Progenitor cell of endocrine pancreas (in vitro differentiated cells): ENCODE data around the gene KRT3. TPM values are rescaled to one million over a fixed set of nuclear protein-coding genes. Genes with fewer than 3 reads are reported as not detected.

ENCODE experiments used
- DNase-seq: peaks from one replicate; pipeline ENCODE4 v3.0.0; 2021; ENCODE audit warnings: low spot score; ENCODE audit not compliant: unreplicated experiment
- H3K27ac Mint-ChIP-seq: 2 replicates; pipeline ENCODE4 v1.8.0; 2021; ENCODE audit warnings: mild to moderate bottlenecking, moderate library complexity, mixed read lengths
- H3K27me3 Mint-ChIP-seq: 2 replicates; pipeline ENCODE4 v1.8.0; 2021; ENCODE audit warnings: mixed read lengths
- H3K36me3 Mint-ChIP-seq: 2 replicates; pipeline ENCODE4 v1.8.0; 2022; ENCODE audit warnings: mixed read lengths; ENCODE audit not compliant: insufficient read depth
- H3K4me1 Mint-ChIP-seq: 2 replicates; pipeline ENCODE4 v1.8.0; 2021; ENCODE audit warnings: low read depth, mixed read lengths
- H3K4me3 Mint-ChIP-seq: 2 replicates; pipeline ENCODE4 v1.8.0; 2021; ENCODE audit warnings: low read depth, mild to moderate bottlenecking, moderate library complexity, mixed read lengths
- H3K9me3 Mint-ChIP-seq: 2 replicates; pipeline ENCODE4 v1.8.0; 2021; ENCODE audit warnings: low read depth, mixed read lengths
- CTCF ChIP-seq: fragments of 200-600 bp; sonication (generic); IDR thresholded peaks from one replicate; pipeline ENCODE4 v1.5.0; 2021; ENCODE audit warnings: antibody characterized with exemption, mild to moderate bottlenecking; ENCODE audit not compliant: unreplicated experiment
- total RNA-seq: library from RNA; stranded (reverse); gene quantifications from 2 replicates; pipeline ENCODE4 v1.2.1, GENCODE V29; 2021

Gene KRT3
- total RNA-seq, 1 donor from 2014 or later, result not detected

GRCh38 chr12:52794479-52795331, 1.2 kb downstream of the KRT3 start:
- Mint-ChIP-seq H3K4me3 (no peak overlapping the region), H3K9me3 (no peaks in the 10 kb centered on the region)

DNA sequence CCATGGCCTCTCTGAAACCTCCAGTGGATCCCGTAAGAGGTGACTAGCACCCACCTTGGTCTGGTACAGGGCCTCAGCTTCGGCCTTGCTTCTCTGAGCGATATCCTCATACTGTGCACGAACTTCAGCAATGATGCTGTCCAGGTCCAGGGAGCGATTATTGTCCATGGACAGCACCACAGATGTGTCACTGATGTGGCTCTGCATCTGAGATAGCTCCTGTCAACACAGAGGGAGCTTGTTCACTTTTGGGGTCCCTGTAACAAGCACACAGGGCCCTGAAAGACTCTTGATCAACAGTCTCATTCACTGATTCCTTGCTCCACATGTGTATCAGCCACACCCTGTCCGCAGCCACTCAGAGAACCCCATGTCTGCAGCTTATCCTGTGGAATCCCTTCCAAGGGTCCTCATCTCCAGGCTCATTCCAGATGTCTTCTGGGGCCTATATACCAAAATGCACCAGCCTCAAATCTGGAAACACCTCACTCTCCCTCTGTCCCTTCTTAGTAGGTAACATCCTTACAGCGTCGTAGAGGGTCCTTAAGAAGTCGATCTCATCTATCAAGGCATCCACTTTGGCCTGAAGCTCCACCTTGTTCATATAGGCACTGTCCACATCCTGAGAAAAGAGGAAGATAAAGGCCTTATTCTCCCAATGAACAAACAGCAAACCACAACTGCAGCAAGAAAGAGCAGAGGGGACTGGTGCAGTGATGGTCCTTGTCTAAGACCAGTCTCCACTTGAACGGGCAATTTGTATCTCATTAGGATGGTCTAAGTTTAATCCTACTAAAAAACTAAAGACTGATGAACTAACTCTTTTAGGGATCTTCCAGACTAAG, 3.5 kb downstream of the KRT3 start:
- DNase-seq, result no peak
- Mint-ChIP-seq H3K4me3 (no peak overlapping the region), H3K4me1 (no peaks in the 10 kb centered on the region), H3K36me3 (no peaks in the 10 kb centered on the region), H3K27me3 (peaks cover 47% of the 10 kb centered on the region), H3K9me3 (no peaks in the 10 kb centered on the region), H3K27ac (no peak overlapping the region)
- no peak for TF ChIP-seq CTCF

More at GRCh38 chr12:52794479-52795331, 1.2 kb downstream of the KRT3 start:
- H3K27ac Mint-ChIP-seq, result no peak overlapping the region
- no peak for TF ChIP-seq CTCF
- H3K4me1 Mint-ChIP-seq, result no peaks in the 10 kb centered on the region
- peaks cover 37% of the 10 kb centered on the region for H3K27me3 Mint-ChIP-seq
- H3K36me3 Mint-ChIP-seq, result no peaks in the 10 kb centered on the region
- DNase-seq, result no peak

GRCh38 chr12:52791271-52792184, 4.4 kb downstream of the KRT3 start:
- Mint-ChIP-seq H3K27ac (no peak overlapping the region), H3K36me3 (no peaks in the 10 kb centered on the region), H3K4me3 (no peak overlapping the region), H3K27me3 (peaks cover 50% of the 10 kb centered on the region), H3K4me1 (no peaks in the 10 kb centered on the region), H3K9me3 (no peaks in the 10 kb centered on the region)
- TF ChIP-seq CTCF, result no peak
- DNase-seq, result no peak

DNA sequence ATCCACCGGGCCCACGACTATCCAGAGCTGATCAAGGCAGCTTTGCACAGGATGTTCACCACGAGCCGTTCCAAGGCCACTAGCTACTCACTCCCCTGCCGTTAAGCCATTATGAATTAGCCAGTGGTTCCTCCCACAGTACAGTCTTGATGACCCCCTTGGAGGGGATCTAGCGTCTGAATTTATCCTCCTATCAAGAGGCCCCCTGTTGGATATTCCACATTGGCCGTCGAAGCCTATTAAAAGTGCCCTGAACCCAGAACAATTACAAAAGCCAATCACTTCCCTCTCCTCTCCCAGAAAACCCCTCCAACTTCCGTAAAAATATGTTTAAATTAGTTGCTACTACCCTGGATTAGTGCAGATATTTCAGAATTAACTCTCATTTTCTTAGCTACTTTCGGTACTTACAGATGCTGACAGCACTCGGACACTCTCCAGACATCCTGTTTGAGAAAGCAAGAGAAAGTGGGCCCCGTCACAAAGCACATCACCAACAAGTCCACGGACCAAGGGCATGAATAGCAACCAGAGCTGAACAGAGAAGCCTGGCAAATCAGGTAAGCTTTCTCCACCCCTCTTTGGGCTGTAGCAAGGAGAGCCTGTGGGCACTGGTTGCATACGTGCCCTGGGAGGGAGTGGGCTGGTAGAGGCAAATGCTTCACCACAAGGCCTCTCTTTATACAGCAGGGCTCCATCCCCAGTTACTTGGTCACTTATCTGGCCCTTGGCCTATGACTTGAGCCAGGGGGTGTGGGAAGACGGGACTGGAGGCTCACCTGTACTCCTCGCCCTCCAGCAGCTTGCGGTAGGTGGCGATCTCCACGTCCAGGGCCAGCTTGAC, 5.3 kb downstream of the KRT3 start:
- no peaks in the 10 kb centered on the region for H3K9me3 Mint-ChIP-seq
- H3K4me1 Mint-ChIP-seq, result no peaks in the 10 kb centered on the region
- TF ChIP-seq CTCF, result no peak
- DNase-seq, result no peak
- H3K36me3 Mint-ChIP-seq, result no peaks in the 10 kb centered on the region
- no peak overlapping the region for H3K27ac Mint-ChIP-seq
- H3K4me3 Mint-ChIP-seq, result no peak overlapping the region
- peaks cover 49% of the 10 kb centered on the region for H3K27me3 Mint-ChIP-seq
